PFSK-1 (cell line): Measurements from ENCODE around the gene CDCA5.

ENCODE experiments used
- FOXP2 ChIP-seq: optimal IDR thresholded peaks from 2 replicates; pipeline ENCODE3; 2011; ENCODE audit warnings: borderline replicate concordance, control low read depth, inconsistent platforms; ENCODE audit not compliant: insufficient read depth; ENCODE audit errors: extremely low read length, extremely low read depth
- POLR2AphosphoS5 ChIP-seq: IDR thresholded peaks from 2 replicates; pipeline ENCODE4 v1.6.1; 2012; ENCODE audit warnings: low read depth, mild to moderate bottlenecking, control low read depth, low read length, moderate library complexity
- SIN3A ChIP-seq: IDR thresholded peaks from 2 replicates; pipeline ENCODE4 v1.6.1; 2012; ENCODE audit warnings: mild to moderate bottlenecking, low read length, moderate library complexity, borderline replicate concordance; ENCODE audit not compliant: insufficient read depth
- TAF1 ChIP-seq: IDR thresholded peaks from 2 replicates; pipeline ENCODE4 v1.6.1; 2012; ENCODE audit warnings: low read length, control low read depth, borderline replicate concordance; ENCODE audit not compliant: insufficient read depth
- TF ChIP-seq, protein P1 (sequence below), 2 experiments: IDR thresholded peaks; 2 replicates each; pipeline versions ENCODE4 v1.6.1 to v1.8.0; 2011 to 2012; ENCODE audit warnings: low read depth in 2 of 2, low read length in 2 of 2, control low read depth in 1 of 2, inconsistent platforms in 1 of 2, mild to moderate bottlenecking in 1 of 2, moderate library complexity in 1 of 2; ENCODE audit not compliant: insufficient read depth in 1 of 2

CDCA5 gene

DNA sequence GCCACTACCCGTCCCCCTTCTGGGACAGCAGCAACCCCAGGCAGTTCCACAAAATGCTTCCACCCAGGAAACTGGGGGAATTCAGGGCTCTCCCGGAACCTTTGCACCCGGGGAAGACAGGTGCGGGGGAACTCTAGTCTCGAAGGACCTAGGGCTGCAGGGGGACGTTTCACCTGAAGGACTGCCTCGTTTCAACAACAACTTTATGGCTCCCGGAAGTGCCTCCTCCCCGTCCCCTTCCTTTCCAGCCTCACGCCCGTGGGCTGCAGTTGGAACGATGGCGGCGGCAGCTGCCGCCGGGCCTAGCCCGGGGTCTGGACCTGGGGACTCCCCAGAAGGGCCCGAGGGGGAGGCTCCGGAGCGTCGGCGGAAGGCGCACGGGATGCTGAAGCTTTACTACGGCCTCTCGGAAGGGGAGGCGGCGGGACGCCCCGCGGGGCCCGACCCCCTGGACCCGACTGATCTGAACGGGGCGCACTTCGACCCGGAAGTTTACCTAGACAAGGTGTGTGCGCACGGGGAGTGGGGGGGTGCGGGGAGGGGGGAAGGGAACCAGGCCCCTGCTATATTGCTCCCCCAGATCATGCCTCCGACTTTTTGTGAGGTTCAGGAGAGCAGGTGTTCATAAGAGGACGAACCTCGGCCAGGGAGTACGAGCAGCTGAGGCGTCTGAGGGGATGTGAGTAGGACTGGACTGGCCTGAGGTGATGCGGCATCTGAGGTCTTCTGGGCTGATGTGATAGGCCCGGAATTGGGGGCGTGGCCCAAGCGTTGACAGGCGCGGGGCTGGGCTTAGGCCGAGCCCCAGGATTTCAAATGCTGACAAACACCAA is 12.3 kb upstream of the CDCA5 start, which contains the start of gene VPS51:
Gene VPS51 (plus strand): TSS at position 241 of the 833 bp plus-strand sequence. CDS start 37 bp downstream, at position 278.
- TF ChIP-seq FOXP2 (peak; percentile 47), SIN3A (peak; percentile 87; the same call in 1 of the 2 replicates), POLR2AphosphoS5 (peak; percentile 94), TAF1 (peak; percentile 95; the same call in 1 of the 2 replicates)
- TF ChIP-seq, protein P1, sequence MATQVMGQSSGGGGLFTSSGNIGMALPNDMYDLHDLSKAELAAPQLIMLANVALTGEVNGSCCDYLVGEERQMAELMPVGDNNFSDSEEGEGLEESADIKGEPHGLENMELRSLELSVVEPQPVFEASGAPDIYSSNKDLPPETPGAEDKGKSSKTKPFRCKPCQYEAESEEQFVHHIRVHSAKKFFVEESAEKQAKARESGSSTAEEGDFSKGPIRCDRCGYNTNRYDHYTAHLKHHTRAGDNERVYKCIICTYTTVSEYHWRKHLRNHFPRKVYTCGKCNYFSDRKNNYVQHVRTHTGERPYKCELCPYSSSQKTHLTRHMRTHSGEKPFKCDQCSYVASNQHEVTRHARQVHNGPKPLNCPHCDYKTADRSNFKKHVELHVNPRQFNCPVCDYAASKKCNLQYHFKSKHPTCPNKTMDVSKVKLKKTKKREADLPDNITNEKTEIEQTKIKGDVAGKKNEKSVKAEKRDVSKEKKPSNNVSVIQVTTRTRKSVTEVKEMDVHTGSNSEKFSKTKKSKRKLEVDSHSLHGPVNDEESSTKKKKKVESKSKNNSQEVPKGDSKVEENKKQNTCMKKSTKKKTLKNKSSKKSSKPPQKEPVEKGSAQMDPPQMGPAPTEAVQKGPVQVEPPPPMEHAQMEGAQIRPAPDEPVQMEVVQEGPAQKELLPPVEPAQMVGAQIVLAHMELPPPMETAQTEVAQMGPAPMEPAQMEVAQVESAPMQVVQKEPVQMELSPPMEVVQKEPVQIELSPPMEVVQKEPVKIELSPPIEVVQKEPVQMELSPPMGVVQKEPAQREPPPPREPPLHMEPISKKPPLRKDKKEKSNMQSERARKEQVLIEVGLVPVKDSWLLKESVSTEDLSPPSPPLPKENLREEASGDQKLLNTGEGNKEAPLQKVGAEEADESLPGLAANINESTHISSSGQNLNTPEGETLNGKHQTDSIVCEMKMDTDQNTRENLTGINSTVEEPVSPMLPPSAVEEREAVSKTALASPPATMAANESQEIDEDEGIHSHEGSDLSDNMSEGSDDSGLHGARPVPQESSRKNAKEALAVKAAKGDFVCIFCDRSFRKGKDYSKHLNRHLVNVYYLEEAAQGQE (IDR thresholded peaks at IDR 0.05; ENCODE audit: insufficient read depth in 1 of 2, low read depth in 2 of 2, low read length in 2 of 2), result 0 out of 4 replicates have a peak, but pooled peaks of 1 of the 2 experiments have one; percentile 39

DNA sequence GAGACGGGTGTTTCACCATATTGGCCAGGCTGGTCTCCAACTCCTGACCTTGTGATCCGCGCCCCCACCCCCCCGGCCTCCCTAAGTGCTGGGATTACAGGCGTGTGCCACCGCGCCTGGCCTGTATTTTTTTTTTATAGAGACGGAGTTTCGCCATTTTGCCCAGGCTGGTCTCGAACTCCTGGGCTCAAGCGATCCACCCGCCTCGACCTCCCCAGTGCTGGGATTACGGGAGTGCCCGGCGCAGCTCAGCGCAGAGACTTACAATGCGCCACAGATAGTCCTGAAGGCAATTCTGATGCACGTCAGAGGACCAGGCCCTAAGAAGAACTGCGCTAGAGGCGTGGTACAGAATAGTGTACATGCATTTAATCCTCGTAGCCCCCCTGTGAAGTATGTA is 11.6 kb upstream of the CDCA5 start:
- TF ChIP-seq TAF1 (no peak), FOXP2 (no peak)
- TF ChIP-seq, protein P1 (IDR thresholded peaks at IDR 0.05; ENCODE audit: insufficient read depth in 1 of 2, low read depth in 2 of 2, low read length in 2 of 2), result no peak

DNA sequence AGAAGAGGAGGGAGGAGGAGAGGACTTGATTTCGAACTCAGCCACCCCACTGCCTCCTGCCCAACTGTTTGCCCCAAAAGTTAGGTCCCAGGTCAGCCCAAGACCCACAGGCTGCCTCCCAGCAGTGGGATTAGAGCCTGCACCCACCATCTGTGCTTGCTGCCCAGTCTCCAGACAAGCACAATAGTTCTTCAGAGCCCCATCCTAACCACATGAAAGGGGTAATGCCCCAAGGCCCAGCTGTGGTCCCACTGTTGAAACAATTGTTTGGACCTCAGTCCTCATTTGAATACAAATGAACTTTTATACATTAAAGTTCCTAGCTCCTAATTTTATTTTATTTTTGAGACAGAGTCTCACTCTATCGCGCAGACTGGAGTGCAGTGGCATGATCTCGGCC is 6.8 kb upstream of the CDCA5 start:
- TF ChIP-seq POLR2AphosphoS5 (0 out of 2 replicates have a peak, but pooled peaks have one; percentile 14), TAF1 (no peak)

DNA sequence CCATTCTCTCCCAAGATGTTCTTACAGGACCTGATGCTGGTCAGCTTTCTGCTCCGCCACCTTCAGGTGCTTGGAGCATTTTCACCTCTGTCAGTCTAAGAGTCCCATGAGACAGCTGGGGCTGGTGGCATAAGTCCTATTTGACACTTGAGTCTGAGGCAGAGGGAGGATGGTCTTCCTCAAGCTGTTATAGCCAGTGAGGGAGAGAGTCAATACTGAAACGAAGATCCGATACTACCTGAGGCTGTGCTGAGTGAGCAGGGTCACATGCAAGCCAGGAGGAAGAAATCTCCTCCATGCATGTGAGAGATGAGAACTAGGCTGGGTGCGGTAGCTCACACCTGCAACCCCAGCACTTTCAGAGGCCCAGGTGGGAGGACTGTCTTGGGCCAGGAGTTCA is 5.8 kb upstream of the CDCA5 start:
- TF ChIP-seq FOXP2 (no peak), POLR2AphosphoS5 (no peak), SIN3A (no peak), TAF1 (no peak)
- TF ChIP-seq, protein P1 (IDR thresholded peaks at IDR 0.05; ENCODE audit: insufficient read depth in 1 of 2, low read depth in 2 of 2, low read length in 2 of 2), result no peak

DNA sequence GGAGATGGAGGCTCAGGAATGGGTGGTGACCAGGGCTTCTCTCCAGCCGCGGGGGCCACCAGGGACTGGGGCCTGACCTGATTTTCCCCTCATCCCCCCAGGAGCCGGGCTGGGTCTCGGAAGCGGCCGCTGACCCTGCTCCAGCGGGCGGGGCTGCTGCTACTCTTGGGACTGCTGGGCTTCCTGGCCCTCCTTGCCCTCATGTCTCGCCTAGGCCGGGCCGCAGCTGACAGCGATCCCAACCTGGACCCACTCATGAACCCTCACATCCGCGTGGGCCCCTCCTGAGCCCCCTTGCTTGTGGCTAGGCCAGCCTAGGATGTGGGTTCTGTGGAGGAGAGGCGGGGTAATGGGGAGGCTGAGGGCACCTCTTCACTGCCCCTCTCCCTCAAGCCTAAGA is 4.0 kb upstream of the CDCA5 start:
- TF ChIP-seq, protein P1 (IDR thresholded peaks at IDR 0.05; ENCODE audit: insufficient read depth in 1 of 2, low read depth in 2 of 2, low read length in 2 of 2), result no peak
- no peak for TF ChIP-seq TAF1
- TF ChIP-seq SIN3A, result no peak
- no peak for TF ChIP-seq FOXP2
- TF ChIP-seq POLR2AphosphoS5, result no peak
